ENCODE data around the gene C11orf87.

GRCh38 chr11:109433753-109434256 lies 11.8 kb downstream of the C11orf87 start:
- TF ChIP-seq POLR2AphosphoS5 (IDR thresholded peaks at IDR 0.05) = no peak
- no peak for TF ChIP-seq CTCF (IDR thresholded peaks at IDR 0.05)

All from stomach (tissue), 4 donors.